Keratinocyte (primary cell): ENCODE data around the gene PPP1R14B.

Experiments used
- EZH2 ChIP-seq: IDR thresholded peaks from one replicate; pipeline ENCODE4 v1.6.1; 2012; ENCODE audit warnings: inconsistent platforms, mild to moderate bottlenecking, low read length, moderate library complexity
- TF ChIP-seq, protein P1 (sequence below), 3 experiments: IDR thresholded peaks in 1 of 3; conservative IDR thresholded peaks in 1 of 3; optimal IDR thresholded peaks in 1 of 3; 2 replicates in 2 of 3; 3 replicates in 1 of 3; pipeline versions ENCODE3 to v1.5.1; 2011; ENCODE audit warnings: low read length in 3 of 3, mild to moderate bottlenecking in 3 of 3, moderate library complexity in 2 of 3, control low read depth in 1 of 3, inconsistent platforms in 1 of 3; ENCODE audit not compliant: insufficient read depth in 2 of 3; ENCODE audit errors: extremely low read depth in 1 of 3

DNA sequence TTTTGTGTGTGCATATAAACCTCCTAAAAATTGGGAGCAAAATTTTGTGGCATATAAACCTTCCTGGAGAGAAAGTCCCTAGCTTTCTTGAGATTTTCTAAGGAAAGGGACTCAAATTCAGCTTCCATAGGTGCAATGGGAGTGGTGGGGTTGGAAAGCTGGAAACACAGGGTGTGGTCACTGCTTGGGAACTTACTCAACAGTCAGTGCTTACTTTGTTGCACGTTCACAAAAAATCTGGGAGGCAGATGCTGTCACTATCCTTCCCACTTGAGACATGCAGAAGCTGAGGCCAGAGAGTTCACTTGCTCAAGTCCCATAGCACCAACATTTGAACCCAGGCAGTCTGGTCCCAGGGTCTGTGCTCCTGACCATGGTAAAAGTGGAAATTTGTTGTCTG lies 49.5 kb upstream of the PPP1R14B start:
- TF ChIP-seq EZH2 = no peak
- TF ChIP-seq, protein P1, sequence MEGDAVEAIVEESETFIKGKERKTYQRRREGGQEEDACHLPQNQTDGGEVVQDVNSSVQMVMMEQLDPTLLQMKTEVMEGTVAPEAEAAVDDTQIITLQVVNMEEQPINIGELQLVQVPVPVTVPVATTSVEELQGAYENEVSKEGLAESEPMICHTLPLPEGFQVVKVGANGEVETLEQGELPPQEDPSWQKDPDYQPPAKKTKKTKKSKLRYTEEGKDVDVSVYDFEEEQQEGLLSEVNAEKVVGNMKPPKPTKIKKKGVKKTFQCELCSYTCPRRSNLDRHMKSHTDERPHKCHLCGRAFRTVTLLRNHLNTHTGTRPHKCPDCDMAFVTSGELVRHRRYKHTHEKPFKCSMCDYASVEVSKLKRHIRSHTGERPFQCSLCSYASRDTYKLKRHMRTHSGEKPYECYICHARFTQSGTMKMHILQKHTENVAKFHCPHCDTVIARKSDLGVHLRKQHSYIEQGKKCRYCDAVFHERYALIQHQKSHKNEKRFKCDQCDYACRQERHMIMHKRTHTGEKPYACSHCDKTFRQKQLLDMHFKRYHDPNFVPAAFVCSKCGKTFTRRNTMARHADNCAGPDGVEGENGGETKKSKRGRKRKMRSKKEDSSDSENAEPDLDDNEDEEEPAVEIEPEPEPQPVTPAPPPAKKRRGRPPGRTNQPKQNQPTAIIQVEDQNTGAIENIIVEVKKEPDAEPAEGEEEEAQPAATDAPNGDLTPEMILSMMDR (optimal IDR thresholded peaks at IDR 0.05 in 1 of 3, IDR thresholded peaks at IDR 0.05 in 1 of 3, conservative IDR thresholded peaks at IDR 0.05 in 1 of 3; ENCODE audit: extremely low read depth in 1 of 3, insufficient read depth in 2 of 3, low read length in 3 of 3) = no peak
